H9 (cell line): Measurements from ENCODE around the gene KRT34. TPM values are rescaled to one million over a fixed set of nuclear protein-coding genes. Genes with fewer than 3 reads are reported as not detected.

Experiments
- DNase-seq: peaks from one replicate; pipeline ENCODE4 v3.0.0-alpha.2; 2017
- H2AFZ ChIP-seq: one replicate; pipeline ENCODE4 v1.6.1; 2013; ENCODE audit warnings: mild to moderate bottlenecking, low read length, control low read depth, moderate library complexity
- H2AK5ac ChIP-seq: 2 replicates; pipeline ENCODE4 v1.6.1; 2013; ENCODE audit warnings: low read length, control low read depth, mixed read lengths; ENCODE audit not compliant: insufficient read length
- H2BK120ac ChIP-seq: one replicate; pipeline ENCODE4 v1.6.1; 2013; ENCODE audit warnings: low read depth, mild to moderate bottlenecking, low read length, control low read depth, inconsistent platforms; ENCODE audit not compliant: poor library complexity, severe bottlenecking
- H2BK12ac ChIP-seq: 2 replicates; pipeline ENCODE4 v1.6.1; 2013; ENCODE audit warnings: low read length, control low read depth, mixed read lengths, low read depth; ENCODE audit not compliant: insufficient read length
- H2BK15ac ChIP-seq: 2 replicates; pipeline ENCODE4 v1.6.1; 2013; ENCODE audit warnings: low read depth, low read length, control low read depth
- H2BK20ac ChIP-seq: one replicate; pipeline ENCODE4 v1.6.1; 2013; ENCODE audit warnings: low read depth, mild to moderate bottlenecking, low read length, control low read depth, inconsistent platforms; ENCODE audit not compliant: poor library complexity, severe bottlenecking
- H2BK5ac ChIP-seq: 2 replicates; pipeline ENCODE4 v1.6.1; 2013; ENCODE audit warnings: low read length, control low read depth, mixed read lengths; ENCODE audit not compliant: insufficient read length
- H3K14ac ChIP-seq: 2 replicates; pipeline ENCODE4 v1.6.1; 2013; ENCODE audit warnings: low read length, control low read depth; ENCODE audit not compliant: insufficient read depth
- H3K18ac ChIP-seq: 2 replicates; pipeline ENCODE4 v1.6.1; 2013; ENCODE audit warnings: low read depth, mild to moderate bottlenecking, mixed read lengths, low read length, control low read depth; ENCODE audit not compliant: insufficient read length
- H3K23ac ChIP-seq: 2 replicates; pipeline ENCODE4 v1.6.1; 2013; ENCODE audit warnings: low read length, control low read depth, mixed read lengths, low read depth; ENCODE audit not compliant: insufficient read length
- H3K23me2 ChIP-seq: 2 replicates; pipeline ENCODE4 v1.6.1; 2013; ENCODE audit warnings: low read depth, mild to moderate bottlenecking, mixed read lengths, low read length, control low read depth; ENCODE audit not compliant: insufficient read length, poor library complexity, severe bottlenecking
- H3K27ac ChIP-seq: 2 replicates; pipeline ENCODE4 v1.5.1; 2013; ENCODE audit warnings: low read length, control low read depth, mixed read lengths, low read depth; ENCODE audit not compliant: insufficient read length
- H3K27me3 ChIP-seq: 2 replicates; pipeline ENCODE4 v1.6.1; 2013; ENCODE audit warnings: low read length, control low read depth, inconsistent platforms; ENCODE audit not compliant: insufficient read depth
- H3K4ac ChIP-seq: 2 replicates; pipeline ENCODE4 v1.6.1; 2013; ENCODE audit warnings: low read depth, mild to moderate bottlenecking, control low read depth, inconsistent platforms, low read length, moderate library complexity
- H3K4me1 ChIP-seq: 2 replicates; pipeline ENCODE4 v1.6.1; 2013; ENCODE audit warnings: low read length, control low read depth, inconsistent platforms; ENCODE audit not compliant: insufficient read depth
- H3K4me2 ChIP-seq: 2 replicates; pipeline ENCODE4 v1.6.1; 2013; ENCODE audit warnings: low read length, control low read depth, mixed read lengths; ENCODE audit not compliant: insufficient read length, insufficient read depth
- H3K56ac ChIP-seq: 2 replicates; pipeline ENCODE4 v1.6.1; 2013; ENCODE audit warnings: low read depth, mild to moderate bottlenecking, mixed read lengths, low read length, control low read depth; ENCODE audit not compliant: insufficient read length
- H3K79me1 ChIP-seq: 2 replicates; pipeline ENCODE4 v1.6.1; 2013; ENCODE audit warnings: low read depth, mild to moderate bottlenecking, moderate library complexity, low read length, control low read depth, inconsistent platforms; ENCODE audit not compliant: insufficient read depth, poor library complexity, severe bottlenecking
- H3K79me2 ChIP-seq: 2 replicates; pipeline ENCODE4 v1.6.1; 2013; ENCODE audit warnings: low read length, control low read depth, inconsistent platforms; ENCODE audit not compliant: insufficient read depth
- H3K9ac ChIP-seq: 2 replicates; pipeline ENCODE4 v1.6.1; 2013; ENCODE audit warnings: low read length, control low read depth, mixed read lengths; ENCODE audit not compliant: insufficient read length; ENCODE audit errors: extremely low read depth
- H3K9me3 ChIP-seq: one replicate; pipeline ENCODE4 v1.6.1; 2013; ENCODE audit warnings: low read depth, low read length, inconsistent platforms; ENCODE audit not compliant: control insufficient read depth
- H3T11ph ChIP-seq: one replicate; pipeline ENCODE4 v1.6.1; 2013; ENCODE audit warnings: mild to moderate bottlenecking, low read length, control low read depth, inconsistent platforms
- H4K20me1 ChIP-seq: one replicate; pipeline ENCODE4 v1.6.1; 2013; ENCODE audit not compliant: control insufficient read depth, insufficient read length, insufficient read depth
- H4K5ac ChIP-seq: 2 replicates; pipeline ENCODE4 v1.6.1; 2013; ENCODE audit warnings: low read depth, mild to moderate bottlenecking, mixed read lengths, low read length, control low read depth; ENCODE audit not compliant: insufficient read length
- H4K8ac ChIP-seq: replicated peaks from 2 replicates; pipeline ENCODE4 v1.6.1; 2013; ENCODE audit warnings: low read length, control low read depth, mixed read lengths, low read depth; ENCODE audit not compliant: insufficient read length
- H4K91ac ChIP-seq: 2 replicates; pipeline ENCODE4 v1.6.1; 2013; ENCODE audit warnings: low read depth, mild to moderate bottlenecking, moderate library complexity, mixed read lengths, low read length, control low read depth; ENCODE audit not compliant: insufficient read length
- H3K27ac Mint-ChIP-seq, 3 experiments: 2 replicates in 2 of 3; 3 replicates in 1 of 3; pipeline ENCODE4 v1.8.0; 2020 to 2021; ENCODE audit warnings: mixed read lengths in 3 of 3, mild to moderate bottlenecking in 1 of 3, moderate library complexity in 1 of 3
- H3K27me3 Mint-ChIP-seq: 2 replicates; pipeline ENCODE4 v1.8.0; 2021; ENCODE audit warnings: low read depth, mild to moderate bottlenecking, moderate library complexity, mixed read lengths
- H3K36me3 Mint-ChIP-seq, 3 experiments: 2 replicates in 2 of 3; 3 replicates in 1 of 3; pipeline ENCODE4 v1.8.0; 2020 to 2021; ENCODE audit warnings: low read depth in 3 of 3, mixed read lengths in 3 of 3; ENCODE audit not compliant: insufficient read depth in 1 of 3
- H3K4me1 Mint-ChIP-seq, 2 experiments: 2 replicates each; pipeline ENCODE4 v1.8.0; 2020; ENCODE audit warnings: mixed read lengths in 2 of 2
- H3K4me3 Mint-ChIP-seq, 2 experiments: 2 replicates in 1 of 2; 3 replicates in 1 of 2; pipeline ENCODE4 v1.8.0; 2020 to 2021; ENCODE audit warnings: mild to moderate bottlenecking in 2 of 2, mixed read lengths in 2 of 2, moderate library complexity in 1 of 2
- H3K9me3 Mint-ChIP-seq, 2 experiments: 2 replicates in 1 of 2; 3 replicates in 1 of 2; pipeline ENCODE4 v1.8.0; 2020; ENCODE audit warnings: mild to moderate bottlenecking in 2 of 2, mixed read lengths in 2 of 2, moderate library complexity in 1 of 2
- WGBS: extraction: QIAGEN DNeasy Blood & Tissue Kit; methylation state at CpG from one replicate; pipeline ENCODE4 v1.1.7; 2013; ENCODE audit warnings: missing lambda C conversion rate, low lambda C conversion rate, mixed read lengths; ENCODE audit not compliant: insufficient read length; ENCODE audit errors: extremely low coverage; 5-methylcytosine and 5-hydroxymethylcytosine counted together
- total RNA-seq: library from RNA; stranded (reverse); gene quantifications from 2 replicates; pipeline ENCODE4 v1.2.1, GENCODE V29; 2021
- TF ChIP-seq, protein P1 (sequence below): fragments of 200-600 bp; sonication (generic); conservative IDR thresholded peaks from 3 replicates; pipeline ENCODE4 v1.8.0; 2021; ENCODE audit warnings: antibody characterized with exemption, mild to moderate bottlenecking

The KRT34 gene
- total RNA-seq, 1 experiment from 2014 or later = not detected

DNA sequence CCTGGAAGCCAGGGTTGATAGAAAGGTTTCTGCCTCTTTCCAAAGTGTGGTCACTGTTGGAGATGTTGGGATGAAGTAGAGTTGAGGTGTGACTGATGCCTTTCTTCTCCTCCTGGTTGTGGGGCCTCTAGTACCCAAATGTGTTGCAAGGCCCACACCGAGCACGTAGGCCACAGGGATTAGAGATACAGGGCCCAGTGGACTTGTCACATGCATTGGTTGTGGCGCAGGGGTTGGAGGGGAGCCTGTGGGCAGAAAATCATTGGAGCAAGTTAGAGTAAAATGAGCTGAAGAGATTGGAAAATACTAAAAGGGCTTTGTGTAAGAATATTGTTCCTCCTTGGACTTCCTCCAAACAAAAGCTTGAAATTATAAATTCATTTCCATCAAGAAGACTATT, 36.1 kb downstream of the KRT34 start:
- TF ChIP-seq, protein P1, sequence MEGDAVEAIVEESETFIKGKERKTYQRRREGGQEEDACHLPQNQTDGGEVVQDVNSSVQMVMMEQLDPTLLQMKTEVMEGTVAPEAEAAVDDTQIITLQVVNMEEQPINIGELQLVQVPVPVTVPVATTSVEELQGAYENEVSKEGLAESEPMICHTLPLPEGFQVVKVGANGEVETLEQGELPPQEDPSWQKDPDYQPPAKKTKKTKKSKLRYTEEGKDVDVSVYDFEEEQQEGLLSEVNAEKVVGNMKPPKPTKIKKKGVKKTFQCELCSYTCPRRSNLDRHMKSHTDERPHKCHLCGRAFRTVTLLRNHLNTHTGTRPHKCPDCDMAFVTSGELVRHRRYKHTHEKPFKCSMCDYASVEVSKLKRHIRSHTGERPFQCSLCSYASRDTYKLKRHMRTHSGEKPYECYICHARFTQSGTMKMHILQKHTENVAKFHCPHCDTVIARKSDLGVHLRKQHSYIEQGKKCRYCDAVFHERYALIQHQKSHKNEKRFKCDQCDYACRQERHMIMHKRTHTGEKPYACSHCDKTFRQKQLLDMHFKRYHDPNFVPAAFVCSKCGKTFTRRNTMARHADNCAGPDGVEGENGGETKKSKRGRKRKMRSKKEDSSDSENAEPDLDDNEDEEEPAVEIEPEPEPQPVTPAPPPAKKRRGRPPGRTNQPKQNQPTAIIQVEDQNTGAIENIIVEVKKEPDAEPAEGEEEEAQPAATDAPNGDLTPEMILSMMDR = no peak
- Histone ChIP-seq H3K27ac (no peak overlapping the region), H3K79me2 (no peaks in the 10 kb centered on the region), H4K20me1 (no peaks in the 10 kb centered on the region), H3K4me2 (no peak overlapping the region), H4K8ac (no peak overlapping the region), H2BK5ac (no peak overlapping the region), H3K79me1 (no peaks in the 10 kb centered on the region), H3K56ac (no peak overlapping the region), H4K5ac (no peak overlapping the region), H3K27me3 (no peaks in the 10 kb centered on the region), H3K9me3 (no peaks in the 10 kb centered on the region), H2BK15ac (no peak overlapping the region), H2AFZ (no peak overlapping the region), H2BK12ac (no peak overlapping the region), H3K4me1 (no peaks in the 10 kb centered on the region), H3K18ac (no peak overlapping the region), H3K14ac (no peak overlapping the region), H3K4ac (no peak overlapping the region), H2BK20ac (no peak overlapping the region), H3K23ac (no peak overlapping the region), H2AK5ac (no peak overlapping the region), H4K91ac (no peak overlapping the region), H3K9ac (no peak overlapping the region), H2BK120ac (no peak overlapping the region), H3T11ph (no peak overlapping the region), H3K23me2 (no peaks in the 10 kb centered on the region)
- no peak overlapping the region for H3K4me3 Mint-ChIP-seq
- peaks cover 2 to 19% (median 3%) of the 10 kb centered on the region in 3 experiments for H3K36me3 Mint-ChIP-seq
- DNase-seq = no peak
- peaks cover 8% of the 10 kb centered on the region for H3K27me3 Mint-ChIP-seq
- H3K27ac Mint-ChIP-seq = no peak overlapping the region
- H3K4me1 Mint-ChIP-seq = no peaks in the 10 kb centered on the region
- H3K9me3 Mint-ChIP-seq = peaks cover 13 to 20% of the 10 kb centered on the region in 2 experiments
- WGBS = no CpG with 5 or more reads among the region's 3 CpGs
